ENCODE data around the gene ACTA1. TPM values are rescaled to one million over a fixed set of nuclear protein-coding genes. Genes with fewer than 3 reads are reported as not detected.

The ACTA1 gene
- total and polyA plus RNA-seq, 2 of the 13 experiments (the other 11 are each of a cell fraction or from before 2014, with no cell fraction given): 1.4 to 5.2 TPM

GRCh38 chr1:229408458-229409037 lies 25.3 kb downstream of the ACTA1 start (continued):
- TF ChIP-seq ZNF407 (CRISPR knock-in tag; IDR thresholded peaks at IDR 0.05; ENCODE audit: not compliant biosample characterization) (no peak), NRL (CRISPR knock-in tag; IDR thresholded peaks at IDR 0.05; ENCODE audit: borderline replicate concordance) (0 out of 2 replicates have a peak, but pooled peaks have one; percentile 36), ZNF563 (CRISPR knock-in tag; IDR thresholded peaks at IDR 0.05) (no peak), ZFY (CRISPR knock-in tag; IDR thresholded peaks at IDR 0.05) (peak; percentile 53; the same call in 1 of the 2 replicates), SP2 (CRISPR knock-in tag; IDR thresholded peaks at IDR 0.05) (no peak), PHF5A (CRISPR knock-in tag; IDR thresholded peaks at IDR 0.05; ENCODE audit: low read depth, unreplicated experiment) (no peak), MEIS1 (CRISPR knock-in tag; IDR thresholded peaks at IDR 0.05; ENCODE audit: borderline replicate concordance) (no peak), ZNF280B (CRISPR knock-in tag; IDR thresholded peaks at IDR 0.05; ENCODE audit: borderline replicate concordance) (no peak), YY1 (IDR thresholded peaks at IDR 0.05; ENCODE audit: insufficient read depth, insufficient replicate concordance, low read depth, low read length) (no peak), GABPB1 (CRISPR knock-in tag; IDR thresholded peaks at IDR 0.05) (no peak)
- TF ChIP-seq, protein P1, sequence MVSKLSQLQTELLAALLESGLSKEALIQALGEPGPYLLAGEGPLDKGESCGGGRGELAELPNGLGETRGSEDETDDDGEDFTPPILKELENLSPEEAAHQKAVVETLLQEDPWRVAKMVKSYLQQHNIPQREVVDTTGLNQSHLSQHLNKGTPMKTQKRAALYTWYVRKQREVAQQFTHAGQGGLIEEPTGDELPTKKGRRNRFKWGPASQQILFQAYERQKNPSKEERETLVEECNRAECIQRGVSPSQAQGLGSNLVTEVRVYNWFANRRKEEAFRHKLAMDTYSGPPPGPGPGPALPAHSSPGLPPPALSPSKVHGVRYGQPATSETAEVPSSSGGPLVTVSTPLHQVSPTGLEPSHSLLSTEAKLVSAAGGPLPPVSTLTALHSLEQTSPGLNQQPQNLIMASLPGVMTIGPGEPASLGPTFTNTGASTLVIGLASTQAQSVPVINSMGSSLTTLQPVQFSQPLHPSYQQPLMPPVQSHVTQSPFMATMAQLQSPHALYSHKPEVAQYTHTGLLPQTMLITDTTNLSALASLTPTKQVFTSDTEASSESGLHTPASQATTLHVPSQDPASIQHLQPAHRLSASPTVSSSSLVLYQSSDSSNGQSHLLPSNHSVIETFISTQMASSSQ (IDR thresholded peaks at IDR 0.05; ENCODE audit: low read depth): no peak
- TF ChIP-seq, protein P1 (CRISPR knock-in tag; IDR thresholded peaks at IDR 0.05; ENCODE audit: borderline replicate concordance): no peak
- TF ChIP-seq, protein P2, sequence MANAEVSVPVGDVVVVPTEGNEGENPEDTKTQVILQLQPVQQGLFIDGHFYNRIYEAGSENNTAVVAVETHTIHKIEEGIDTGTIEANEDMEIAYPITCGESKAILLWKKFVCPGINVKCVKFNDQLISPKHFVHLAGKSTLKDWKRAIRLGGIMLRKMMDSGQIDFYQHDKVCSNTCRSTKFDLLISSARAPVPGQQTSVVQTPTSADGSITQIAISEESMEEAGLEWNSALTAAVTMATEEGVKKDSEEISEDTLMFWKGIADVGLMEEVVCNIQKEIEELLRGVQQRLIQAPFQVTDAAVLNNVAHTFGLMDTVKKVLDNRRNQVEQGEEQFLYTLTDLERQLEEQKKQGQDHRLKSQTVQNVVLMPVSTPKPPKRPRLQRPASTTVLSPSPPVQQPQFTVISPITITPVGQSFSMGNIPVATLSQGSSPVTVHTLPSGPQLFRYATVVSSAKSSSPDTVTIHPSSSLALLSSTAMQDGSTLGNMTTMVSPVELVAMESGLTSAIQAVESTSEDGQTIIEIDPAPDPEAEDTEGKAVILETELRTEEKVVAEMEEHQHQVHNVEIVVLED (CRISPR knock-in tag; IDR thresholded peaks at IDR 0.05; ENCODE audit: borderline replicate concordance): no peak
